ENCODE measurements around the gene TIMM22.
"Not testable (repeated sequence)": the region's sequence is repeated elsewhere in the genome, so short reads cannot be mapped to it uniquely, and the experiment has no call there.

Gene TIMM22

GRCh38 chr17:971861-972260 lies 25.1 kb upstream of the TIMM22 start:
- H3K4me3 ChIP-seq (ENCODE audit: low read depth, low read length), result not testable (repeated sequence)

DNA sequence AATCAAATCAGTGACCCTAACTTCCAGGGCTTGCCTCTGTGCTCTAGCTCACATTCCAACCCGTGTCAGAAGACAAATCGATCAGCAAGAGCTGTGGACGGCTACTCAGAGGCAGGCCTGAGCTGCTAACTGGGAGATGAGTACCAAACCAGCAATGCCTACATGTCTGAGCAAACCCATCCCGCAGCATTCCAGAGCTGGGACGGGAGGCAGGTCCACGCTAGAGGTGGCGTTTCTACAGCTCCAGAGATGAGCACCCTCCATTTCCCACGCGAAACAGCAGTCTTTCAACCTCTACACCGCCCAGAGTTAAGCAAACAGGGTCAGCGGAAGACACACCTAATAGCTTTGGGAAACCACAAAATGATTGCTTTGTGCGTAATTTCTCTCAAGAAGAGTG lies 23.9 kb upstream of the TIMM22 start:
- H3K4me3 ChIP-seq (ENCODE audit: low read depth, low read length), result no peak overlapping the region

GRCh38 chr17:974778-975177 lies 22.2 kb upstream of the TIMM22 start:
- not testable (repeated sequence) for H3K4me3 ChIP-seq (ENCODE audit: low read depth, low read length)

- H3K4me3 ChIP-seq (ENCODE audit: low read depth, low read length), result no peak overlapping the region
Measured at GRCh38 chr17:975371-975915, 21.5 kb upstream of the TIMM22 start.

- no peak overlapping the region for H3K4me3 ChIP-seq (ENCODE audit: low read depth, low read length)
Measured at GRCh38 chr17:976312-976711, 20.6 kb upstream of the TIMM22 start.

- peak overlapping the region; percentile 75 for H3K4me3 ChIP-seq (ENCODE audit: low read depth, low read length)
Measured at GRCh38 chr17:977166-977565, 19.8 kb upstream of the TIMM22 start.

DNA sequence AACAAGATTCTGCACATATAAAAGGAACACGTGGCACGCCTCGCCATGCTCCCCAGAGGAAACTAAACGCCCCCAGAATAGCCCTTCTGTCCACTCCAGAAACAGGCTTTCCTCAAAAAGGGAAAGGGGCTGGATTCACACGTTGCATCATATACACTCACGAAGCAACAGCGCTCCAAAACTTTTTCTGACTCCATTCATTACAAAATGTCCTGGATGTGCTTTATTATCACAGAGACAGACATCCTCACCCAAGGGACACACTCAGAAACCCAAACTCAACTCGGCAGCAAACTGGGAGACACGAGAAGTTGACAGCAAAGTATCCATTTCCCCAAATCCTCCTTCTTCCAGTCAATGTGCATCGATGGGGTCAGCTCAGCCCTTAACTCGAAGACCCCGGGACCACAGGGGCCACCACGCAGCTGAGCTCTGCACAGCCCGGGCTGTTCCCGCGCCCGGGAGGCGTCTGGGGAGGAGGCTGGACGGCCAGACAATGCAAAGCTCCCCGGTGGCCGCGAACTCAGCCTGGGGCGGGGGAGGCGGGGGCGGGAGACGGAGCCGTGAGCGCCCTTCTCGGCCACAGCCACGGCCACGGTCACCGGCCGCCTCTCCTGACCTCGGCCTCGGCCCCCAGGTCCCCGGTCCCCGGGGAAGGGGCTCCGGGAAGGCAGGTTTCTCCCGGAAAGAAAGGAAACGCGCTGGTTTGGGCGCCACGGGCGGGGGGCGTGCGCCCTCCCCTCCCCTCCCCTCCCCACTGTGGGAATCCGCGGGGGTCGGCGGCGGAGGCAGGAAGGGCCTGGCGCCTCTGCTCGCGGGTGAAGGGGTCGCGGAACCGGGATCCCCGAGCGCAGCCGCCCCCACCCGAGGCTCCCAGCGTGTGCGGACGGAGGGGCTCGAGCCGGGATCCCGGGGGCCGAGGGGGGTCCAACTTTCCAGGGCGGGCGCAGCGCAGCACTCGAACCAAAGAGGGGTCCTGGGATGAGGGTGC lies 18.5 kb upstream of the TIMM22 start:
- H3K4me3 ChIP-seq (ENCODE audit: low read depth, low read length), result peak overlapping the region; percentile 75

GRCh38 chr17:979212-979538 lies 17.8 kb upstream of the TIMM22 start:
- H3K4me3 ChIP-seq (ENCODE audit: low read depth, low read length), result peak overlapping the region; percentile 78

DNA sequence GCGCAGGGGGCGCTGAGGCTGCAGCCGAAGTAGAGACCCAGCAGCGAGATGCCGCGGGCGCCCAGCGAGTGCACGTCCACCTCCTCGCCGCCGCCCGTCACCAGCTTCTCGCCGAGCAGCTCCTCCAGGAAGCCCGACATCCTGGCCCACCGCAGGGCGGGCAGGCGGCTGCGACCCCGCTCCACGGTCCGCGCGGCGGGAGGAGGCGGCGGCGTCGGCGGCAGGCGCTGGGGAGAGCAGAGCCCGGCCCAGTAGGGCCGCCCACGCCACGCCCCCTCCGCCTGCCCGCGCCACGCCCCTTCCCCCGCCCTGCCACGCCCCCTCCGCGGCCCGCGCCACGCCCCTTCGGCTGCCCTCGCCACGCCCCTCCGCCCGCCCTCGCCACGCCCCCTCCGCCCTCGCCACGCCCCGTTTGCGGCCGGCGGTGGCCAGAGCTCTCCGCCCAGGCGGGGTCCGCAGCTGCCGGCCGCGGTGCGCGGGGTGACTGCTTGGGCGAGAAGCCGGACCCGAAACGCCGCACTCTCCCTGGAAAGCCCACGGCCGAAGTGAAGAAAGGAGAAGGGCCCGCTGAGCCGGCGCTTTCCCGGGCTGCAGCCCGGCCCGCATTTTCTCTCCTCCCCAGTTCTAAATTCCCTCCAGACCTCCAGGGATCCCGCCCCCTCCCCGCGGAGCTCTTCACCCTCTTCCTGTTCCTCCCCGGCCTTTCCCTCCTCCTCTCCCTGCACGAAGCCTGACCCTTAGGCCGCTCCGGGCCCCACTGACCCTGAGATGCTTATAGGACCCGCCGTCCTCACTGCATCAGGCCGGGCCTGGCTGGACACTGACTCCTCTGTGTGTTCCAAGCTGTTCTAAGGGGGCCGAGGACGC lies 17.2 kb upstream of the TIMM22 start, which contains the start of gene NXN:
NXN (minus strand) TSS at position 238 of the 867 bp plus-strand sequence.
- peak within 1 kb of the TSS; percentile 78 for H3K4me3 ChIP-seq (ENCODE audit: low read depth, low read length)

DNA sequence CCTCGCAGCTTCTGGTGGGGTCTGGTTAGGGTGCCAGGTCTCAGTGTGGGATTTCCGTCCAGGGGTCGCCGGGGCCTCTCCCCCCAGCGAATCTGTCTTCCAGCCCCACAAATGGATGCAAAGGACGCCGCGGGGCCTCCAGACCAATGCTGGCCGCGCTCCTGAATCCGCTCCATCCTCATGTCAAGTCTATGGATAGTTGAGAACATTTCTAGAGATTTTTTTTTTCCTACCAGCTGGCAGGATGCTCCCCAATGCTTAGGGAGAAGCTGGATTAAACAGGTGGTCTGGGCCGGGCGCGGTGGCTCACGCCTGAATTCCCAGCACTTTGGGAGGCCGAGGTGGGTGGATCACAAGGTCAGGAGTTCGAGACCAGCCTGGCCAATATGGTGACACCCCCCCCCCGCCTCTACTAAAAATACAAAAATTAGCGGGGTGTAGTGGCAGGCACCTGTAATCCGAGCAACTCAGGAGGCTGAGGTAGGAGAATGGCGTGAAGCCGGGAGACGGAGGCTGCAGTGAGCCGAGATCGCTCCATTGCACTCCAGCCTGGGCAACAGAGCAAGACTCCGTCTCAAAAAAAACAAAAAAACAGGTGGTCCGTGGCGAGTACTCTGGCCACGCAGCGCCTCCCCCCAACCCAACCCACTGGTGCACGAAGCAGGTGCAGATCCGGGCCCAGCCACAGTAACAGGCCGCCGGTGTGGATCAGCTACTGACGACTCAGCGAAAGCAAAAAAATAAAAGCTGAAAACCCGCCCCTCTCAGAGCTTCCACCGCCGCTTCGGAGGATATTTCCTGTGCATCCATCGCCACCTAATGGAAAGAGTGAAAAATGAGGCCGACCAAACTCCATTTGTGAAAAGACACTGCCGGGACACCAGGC lies 16.3 kb upstream of the TIMM22 start:
- peak overlapping the region; percentile 39 for H3K4me3 ChIP-seq (ENCODE audit: low read depth, low read length)

- no peak overlapping the region for H3K4me3 ChIP-seq (ENCODE audit: low read depth, low read length)
Measured at GRCh38 chr17:981292-981658, 15.7 kb upstream of the TIMM22 start.

DNA sequence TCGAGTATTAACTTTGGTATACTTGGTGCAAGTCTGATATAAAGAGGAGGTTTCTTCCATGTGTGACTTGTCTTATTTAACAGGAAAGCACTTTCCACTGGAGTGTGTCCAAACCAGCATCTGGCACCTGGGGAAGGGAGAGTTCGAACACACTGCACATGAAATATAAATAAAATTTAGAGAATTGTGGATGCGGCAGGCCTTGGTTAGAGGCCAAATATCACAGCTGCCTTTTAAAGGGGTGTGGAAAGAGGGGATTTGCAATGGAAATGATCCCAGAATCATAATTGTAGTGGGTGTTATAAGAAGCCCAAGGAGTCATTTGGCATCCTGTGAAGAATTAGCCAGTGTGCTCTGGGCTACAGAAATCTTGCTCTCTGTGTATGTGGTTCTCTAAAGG lies 13.0 kb upstream of the TIMM22 start:
- no peak overlapping the region for H3K4me3 ChIP-seq (ENCODE audit: low read depth, low read length)

DNA sequence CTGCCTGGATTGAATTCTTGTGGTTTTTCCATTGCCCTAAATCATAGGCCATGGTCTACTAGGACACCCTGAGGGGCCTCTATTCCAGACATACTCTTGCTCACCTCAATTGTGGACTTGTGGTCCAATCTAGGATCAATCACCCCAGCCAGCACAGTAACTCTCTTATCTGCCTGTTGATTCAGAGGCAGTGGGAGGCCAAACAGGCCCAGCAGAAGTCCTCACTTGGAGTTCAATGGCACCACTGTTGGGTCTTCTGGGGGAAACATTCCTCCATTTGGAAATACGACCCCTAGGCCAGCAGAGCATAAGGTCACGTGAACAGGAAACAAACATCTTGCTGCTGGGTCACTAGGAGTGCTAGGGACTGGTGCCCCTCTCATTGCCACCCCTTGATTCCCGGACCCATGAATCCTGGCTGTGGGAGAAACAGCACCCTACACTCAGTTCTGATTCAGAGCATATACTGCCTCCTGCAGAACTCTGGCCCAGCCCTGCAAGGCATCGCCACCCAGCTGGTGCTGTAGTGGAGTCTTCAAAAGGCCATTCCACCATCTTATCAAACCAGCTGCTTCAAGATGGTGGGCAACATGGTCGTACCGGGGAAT lies 10.5 kb upstream of the TIMM22 start:
- H3K4me3 ChIP-seq (ENCODE audit: low read depth, low read length), result no peak overlapping the region

DNA sequence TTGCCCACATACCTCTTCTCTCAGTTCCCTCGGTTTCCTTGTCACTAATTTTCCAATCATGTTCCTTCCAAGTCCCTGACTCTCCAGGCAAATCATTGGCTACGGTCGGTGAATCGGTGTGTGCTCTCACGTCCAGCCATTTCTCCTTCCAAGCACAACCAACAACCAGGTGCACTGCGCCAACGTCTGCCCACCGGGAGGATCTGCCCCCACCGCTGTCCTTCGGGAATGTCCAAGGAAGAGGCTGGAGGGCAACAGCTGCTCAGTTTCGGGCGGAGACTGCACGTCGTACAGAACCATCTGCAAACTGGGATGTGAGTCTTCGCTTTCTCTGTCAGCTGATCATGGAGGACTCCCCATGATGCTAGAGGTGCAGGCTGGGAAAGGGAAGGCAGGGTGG lies 9.0 kb upstream of the TIMM22 start:
- H3K4me3 ChIP-seq (ENCODE audit: low read depth, low read length), result no peak overlapping the region

- no peak overlapping the region for H3K4me3 ChIP-seq (ENCODE audit: low read depth, low read length)
Measured at GRCh38 chr17:988561-988960, 8.4 kb upstream of the TIMM22 start.

DNA sequence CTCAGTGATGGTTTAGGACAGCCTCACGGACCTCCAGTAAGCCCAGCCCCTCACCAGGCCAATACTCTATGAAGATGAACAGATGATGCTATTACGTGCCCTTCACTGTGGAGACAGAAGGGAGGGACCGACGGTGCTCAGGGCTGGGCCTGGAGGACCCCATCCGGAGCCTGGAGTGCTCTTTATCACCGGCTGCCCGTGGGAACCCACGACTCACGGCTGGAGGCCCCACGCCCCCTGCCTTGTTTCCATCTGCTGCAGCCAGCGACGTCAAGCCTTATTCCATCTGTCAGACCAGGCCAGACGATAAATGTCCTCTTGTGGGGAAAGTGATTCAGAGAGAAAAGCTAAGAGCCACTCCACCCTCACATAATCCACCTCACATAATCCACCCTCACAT lies 4.0 kb upstream of the TIMM22 start:
- no peak overlapping the region for H3K4me3 ChIP-seq (ENCODE audit: low read depth, low read length)

DNA sequence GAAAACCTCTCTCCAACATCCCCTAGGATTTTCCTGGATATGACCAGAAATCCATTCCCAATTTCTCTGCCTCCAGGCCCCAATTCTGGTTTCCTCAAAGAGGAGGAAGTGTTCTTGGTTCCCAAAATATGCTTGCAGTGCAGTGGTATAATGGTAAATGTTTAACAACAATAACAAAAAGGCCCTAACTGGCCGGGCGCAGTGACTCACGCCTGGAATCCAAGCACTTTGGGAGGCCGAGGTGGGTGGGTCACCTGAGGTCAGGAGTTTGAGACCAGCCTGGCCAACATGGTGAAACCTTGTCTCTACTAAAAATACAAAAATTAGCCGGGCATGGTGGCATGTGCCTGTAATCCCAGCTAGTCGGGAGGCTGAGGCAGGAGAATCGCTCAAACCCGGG lies 1.6 kb upstream of the TIMM22 start:
- H3K4me3 ChIP-seq (ENCODE audit: low read depth, low read length), result not testable (repeated sequence)

DNA sequence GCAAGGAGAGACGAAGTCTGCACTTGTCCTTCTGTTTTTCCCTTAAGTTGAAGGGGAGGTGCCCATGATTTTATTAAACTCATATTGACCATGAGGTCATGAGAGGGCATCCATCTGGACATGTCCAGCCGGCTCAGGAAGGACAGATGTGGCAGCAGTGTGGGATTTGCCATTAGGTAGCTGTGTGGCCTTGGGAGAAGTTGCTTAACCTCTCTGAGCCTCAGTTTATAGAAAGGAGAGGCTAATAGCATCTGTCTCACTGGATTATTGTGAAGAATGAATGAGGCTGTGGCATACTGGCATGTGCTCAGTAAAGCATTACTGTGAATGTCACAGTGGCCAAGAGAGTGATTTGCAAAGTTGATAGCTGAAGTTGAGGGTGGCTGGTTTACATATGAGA lies 1.2 kb downstream of the TIMM22 start:
- H3K4me3 ChIP-seq (ENCODE audit: low read depth, low read length), result peak overlapping the region; percentile 99

- H3K4me3 ChIP-seq (ENCODE audit: low read depth, low read length), result no peak overlapping the region
Measured at GRCh38 chr17:1000597-1001461, 3.9 kb downstream of the TIMM22 start.
